OCI-M2 (cell line): Measurements from ENCODE around the gene IRX4.

Experiments used
- DNase-seq: peaks from one replicate; lab custom pipeline; 2025; ENCODE audit not compliant: unreplicated experiment; lab: John Stamatoyannopoulos, UW

Gene IRX4

DNA sequence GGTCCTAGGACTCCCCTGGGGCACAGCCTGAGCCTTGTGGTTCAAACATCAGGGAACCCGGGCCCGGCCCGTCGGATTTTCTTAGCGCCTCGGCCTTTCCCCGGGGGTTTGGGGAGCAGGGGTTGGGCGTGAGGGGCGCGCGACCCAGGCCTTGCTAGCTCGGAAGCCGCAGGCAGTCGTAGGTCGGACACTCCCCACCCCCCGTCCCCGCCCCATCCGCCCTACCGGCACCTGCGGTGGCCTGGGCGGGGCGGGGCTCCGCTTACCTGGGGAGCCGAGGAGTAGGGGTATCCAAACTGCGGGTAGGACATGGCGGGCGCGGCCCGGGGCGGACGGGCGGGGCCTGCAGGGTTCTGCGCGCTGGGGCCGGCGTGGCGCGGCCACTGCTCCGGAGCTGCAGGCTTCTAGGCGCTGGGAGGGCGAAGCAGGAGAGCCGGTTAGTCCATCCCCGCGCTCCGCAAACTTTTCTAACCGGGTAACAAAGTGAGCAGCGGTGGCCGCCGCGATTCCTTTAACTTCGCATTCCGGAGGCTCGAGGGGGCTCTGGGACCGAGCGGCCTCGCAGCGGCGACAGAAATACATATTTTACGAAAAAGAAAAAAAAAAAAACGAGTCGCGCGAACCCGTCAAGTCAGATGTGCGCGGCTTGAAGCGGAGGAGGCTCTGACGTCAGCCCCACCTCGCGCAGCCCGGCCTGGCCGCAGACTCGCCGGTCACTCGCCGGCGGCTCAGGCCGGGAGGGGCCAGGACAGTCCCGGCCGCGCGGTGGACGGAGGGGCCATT is at the start of gene IRX4:
Gene IRX4 (minus strand): TSS at position 589 of the 783 bp plus-strand sequence. CDS start 278 bp downstream, at position 311.
- DNase-seq: no peak

GRCh38 chr5:1931604-1932231 is 49.0 kb upstream of the IRX4 start:
- no peak for DNase-seq

DNA sequence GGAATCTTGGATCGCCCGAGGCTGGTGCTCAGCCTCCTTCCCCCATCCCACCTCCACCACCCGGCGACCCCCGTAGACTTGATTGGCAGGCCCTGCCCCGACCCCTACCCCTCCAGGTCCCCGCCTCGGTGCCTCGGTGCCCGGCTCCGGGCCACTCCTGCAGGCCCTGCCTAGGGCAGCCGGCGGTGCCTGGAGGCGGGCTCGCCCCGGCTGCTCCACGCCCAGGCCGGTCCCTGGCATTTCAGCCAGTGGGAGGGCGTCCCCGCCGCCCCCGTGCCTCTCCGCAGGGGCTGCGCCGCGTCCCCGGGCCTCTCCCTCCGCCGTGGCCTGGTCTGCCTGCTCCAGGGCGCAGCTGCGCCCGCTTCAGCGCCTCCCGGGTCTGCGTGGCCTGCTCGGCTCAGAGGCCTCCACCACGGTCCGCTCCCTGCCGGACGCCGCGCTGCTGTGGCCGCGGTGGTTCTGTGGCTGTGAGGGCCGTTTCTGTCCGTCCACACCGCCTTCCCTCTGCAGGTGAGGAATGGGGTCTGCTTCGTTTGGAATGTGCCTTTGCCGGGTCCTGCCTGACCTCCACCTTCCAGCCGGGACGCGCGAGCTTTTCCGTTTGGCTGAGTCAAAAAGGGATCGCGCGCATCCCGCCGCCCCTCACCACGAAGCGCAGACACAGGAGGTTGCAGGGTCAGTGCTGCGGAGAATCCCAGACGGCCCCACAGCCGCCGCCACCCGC is 48.3 kb upstream of the IRX4 start:
- no peak for DNase-seq

DNA sequence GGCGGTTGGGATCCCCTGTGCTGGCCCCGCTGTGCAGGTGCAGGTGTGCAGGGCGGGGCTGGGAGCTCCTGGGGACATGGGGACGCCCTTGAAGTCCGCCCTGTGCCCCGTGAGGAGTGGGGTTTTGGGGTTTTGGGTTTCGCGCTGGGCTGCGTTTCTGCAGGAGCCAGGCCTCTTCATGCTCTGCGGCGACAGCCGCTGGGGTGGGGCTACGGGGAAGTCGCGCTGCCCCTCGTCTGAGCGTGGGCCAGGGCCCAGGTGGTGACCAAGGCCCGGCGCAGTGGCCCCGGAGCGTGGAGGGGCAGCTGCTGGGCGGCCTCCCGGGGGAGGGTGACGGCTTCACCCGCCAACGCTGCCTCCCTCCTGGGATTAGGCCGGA is 47.8 kb upstream of the IRX4 start:
- no peak for DNase-seq

DNA sequence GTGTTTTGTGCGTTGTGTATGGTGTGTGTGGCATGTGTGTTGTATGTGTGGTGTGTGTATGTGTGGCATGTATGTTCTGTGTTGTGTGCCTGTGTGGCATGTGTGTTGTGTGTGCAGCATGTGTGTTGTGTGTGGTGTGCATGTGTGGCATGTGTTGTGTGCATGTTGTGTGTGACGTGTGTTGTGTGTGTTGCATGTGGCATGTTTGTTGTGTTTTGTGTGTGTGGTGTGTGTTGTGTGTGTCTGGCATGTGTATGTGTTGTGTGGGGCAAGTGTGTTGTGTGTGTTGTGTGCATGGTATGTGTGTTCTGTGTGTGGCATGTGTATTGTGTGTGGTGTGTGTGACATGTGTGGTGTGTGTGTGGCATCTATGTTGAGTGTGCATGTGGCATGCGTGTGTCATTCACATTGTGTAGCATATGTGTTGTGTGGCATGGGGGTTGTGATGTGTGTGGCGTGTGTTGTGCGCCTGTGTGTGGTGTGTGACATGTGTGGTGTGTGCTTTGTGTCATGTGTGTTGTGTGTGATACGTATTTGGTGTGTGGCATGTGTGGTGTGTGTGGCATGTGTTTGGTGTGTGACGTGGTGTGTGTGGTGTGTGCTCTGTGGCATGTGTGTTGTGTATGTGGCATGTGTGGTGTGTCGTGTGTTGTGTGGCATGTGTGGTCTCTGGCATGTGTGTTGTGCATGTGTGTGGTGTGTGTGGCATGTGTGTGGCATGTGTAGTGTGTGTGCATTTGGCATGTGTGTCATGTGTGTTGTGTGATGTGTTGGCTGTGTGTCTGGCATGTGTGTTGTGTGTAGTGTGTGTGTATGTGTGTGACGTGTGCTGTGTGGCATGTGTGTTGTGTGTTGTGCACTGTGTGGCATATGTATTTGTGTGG is 46.6 kb upstream of the IRX4 start:
- no peak for DNase-seq

DNA sequence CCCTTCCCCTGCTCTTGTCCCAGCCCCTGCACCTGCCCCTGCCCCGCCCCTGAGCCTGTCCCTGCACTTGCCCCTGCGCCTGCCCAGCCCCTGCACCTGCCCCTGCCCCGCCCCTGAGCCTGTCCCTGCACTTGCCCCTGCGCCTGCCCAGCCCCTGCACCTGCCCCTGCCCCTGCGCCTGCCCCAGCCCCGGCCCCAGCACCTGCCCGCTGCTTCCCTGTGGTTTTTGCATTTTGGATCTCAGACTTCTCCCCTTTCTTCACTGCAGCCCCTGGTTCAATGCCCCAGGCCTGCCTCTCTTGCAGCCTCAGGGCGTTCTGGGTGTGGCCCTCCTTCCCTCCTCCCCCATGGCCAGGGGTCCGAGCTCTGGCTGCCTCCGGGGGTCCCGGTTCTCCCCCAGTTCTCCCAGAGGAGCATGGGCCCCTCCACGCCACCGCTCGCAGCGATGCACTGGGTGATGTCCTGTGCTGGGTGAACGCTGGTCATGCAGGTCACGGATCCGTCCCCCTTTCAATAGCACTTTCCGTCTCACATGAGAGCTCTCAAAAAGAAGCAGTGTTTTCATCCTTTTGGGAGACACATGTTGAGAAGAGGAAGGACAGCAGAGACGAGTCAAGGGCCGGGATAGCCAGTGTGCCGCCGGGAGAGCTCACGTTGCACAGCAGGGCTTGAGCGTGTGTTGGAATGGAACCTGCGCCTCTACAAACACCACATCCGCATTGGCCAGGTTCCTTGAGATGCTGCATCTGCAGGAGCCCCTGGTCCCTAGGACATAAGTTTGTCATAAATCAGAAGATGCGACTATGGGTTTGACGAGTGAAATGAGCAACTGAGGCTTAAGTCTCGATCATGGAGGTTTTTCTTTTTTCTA is 44.0 kb upstream of the IRX4 start:
- DNase-seq: no peak

DNA sequence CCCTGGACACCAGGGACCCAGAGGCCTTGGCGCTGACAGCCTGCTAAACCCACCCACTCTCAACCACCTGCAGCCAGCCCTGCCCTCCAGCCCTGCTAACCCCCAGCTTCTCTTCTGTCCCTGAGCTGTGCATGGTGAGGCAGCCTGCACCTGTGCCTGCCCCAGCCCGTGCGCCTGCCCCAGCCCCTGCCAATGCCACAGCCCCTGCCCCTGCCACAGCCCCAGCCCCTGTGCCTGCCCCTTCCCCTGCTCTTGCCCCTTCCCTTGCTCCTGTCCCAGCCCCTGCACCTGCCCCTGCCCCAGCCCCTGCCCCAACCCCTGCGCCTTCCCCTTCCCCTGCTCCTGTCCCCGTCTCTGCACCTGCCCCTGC is 43.3 kb upstream of the IRX4 start:
- no peak for DNase-seq

GRCh38 chr5:1925111-1926070 is 42.7 kb upstream of the IRX4 start:
- DNase-seq: no peak

DNA sequence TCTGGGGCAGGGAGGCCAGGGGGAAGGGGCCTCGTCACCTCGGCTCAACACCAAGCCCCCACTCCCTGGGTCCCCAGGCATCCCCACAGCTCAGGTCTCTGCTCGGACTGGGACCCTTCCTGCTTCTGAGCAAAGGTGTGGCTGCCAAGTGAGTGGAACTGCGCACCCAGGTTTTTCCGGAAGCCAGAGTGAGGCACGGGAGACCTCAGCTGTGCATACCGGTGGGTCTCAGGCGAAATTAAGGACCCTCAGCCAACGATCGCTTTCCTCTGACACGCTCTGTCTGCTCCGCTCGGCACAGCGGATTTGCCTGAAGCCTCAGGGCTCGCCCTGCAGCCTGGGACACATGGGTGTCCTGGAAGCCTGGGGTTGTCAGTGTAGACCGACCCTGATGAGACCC is 41.0 kb upstream of the IRX4 start:
- DNase-seq: no peak

- no peak for DNase-seq
These were observed 40.6 kb upstream of the IRX4 start for GRCh38 chr5:1923341-1923740.

DNA sequence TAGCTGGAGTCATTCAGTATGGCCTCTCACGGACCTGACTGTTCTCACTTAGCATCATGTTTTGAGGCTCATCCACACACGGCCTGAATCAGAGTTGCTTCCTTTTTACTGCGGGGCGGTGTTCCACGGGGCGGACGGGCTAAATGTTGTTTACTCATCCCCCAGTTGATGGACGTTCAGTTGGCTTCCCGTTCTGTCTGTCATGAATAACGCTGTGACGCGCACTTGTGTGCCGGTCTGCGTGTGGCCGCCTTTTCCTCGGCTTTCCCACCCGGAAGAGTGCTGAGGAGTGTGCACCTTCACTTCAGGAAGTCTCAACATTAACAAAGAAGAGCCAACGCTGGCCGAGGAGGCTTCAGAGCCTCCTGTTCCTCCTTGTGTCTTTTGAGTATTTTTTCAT is 39.0 kb upstream of the IRX4 start:
- DNase-seq: no peak

GRCh38 chr5:1919750-1920149 is 37.0 kb upstream of the IRX4 start:
- DNase-seq: no peak

DNA sequence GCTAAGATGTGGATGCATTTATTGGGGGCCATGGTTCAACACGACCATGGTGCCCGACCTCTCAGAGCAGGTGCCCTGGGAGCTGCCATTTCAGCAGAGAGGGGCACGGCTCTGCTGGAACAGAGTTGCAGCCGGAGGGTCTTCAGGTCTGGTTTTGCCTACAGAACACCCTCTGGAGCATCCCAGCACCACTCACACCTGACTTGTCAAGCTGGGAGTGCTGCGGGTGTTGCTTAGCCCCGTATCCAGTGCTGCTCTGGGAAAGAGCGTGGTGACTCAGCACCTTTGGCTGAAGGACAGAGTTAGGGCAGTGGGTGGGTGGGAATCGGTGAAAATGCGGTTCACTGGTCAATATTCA is 36.5 kb upstream of the IRX4 start:
- no peak for DNase-seq

DNA sequence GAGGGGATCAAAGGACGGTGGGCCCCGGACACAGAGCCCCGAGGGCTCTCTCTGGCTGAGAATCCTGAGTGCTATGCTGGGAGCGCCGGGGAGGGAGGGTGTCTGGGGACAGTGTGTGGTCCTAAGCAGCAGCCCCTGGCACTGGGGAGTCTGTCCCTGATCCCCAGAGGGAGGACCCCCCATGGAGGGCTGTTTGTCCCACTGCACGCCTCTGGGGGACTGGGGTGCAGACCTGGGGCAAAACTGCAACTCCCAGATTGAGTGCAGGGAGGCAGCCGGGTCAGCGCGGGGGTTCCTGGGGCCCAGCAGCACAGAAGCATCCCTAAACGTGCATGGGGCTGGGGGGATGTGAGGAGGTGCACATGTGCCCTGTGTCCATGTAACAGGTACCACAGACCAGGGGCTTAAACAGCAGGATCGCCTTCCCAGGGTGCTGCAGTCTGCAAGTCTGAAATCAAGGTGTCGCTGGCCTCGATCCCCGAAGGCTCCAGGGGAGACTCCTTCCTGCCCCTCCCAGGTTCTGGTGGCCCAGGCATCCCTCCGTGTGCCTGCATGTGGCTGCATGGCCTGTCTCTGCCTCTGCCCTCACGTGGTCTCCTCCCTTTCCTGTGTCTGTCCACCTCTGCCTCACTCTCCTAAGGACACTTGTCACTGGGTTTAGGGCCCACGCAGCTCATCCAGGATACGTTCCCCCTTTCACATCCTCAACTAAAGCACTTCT is 35.9 kb upstream of the IRX4 start:
- no peak for DNase-seq

DNA sequence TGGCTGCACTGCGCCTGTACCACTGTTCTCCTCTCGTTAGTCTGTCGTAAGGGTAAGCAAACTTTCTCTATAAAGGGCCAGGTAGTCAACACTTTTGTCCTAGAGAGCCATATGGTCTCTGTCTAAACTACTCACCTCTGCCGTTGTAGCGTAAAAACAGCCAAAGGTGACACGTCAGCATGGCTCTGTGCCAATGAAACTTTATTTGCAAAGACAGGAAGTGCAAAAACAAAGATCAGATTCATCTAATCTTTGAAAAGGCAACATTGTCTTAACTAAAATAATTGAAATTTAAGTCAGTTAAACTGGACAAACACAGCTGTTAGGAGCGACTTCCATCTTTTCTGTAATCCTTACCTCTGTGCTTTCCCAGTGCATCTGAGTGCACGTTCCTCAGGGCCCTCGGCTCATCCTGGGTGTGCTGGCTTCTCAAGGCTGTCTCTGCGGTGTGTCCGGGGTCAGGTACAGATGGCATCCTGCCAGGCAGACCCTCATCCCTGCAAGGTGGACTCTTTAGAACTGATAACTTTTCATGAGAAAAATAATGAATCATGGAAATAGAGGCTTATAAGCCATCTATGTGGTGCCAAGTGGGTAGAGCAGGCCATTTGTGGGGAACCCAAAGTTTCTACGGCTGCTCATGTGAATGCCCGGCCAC is 35.2 kb upstream of the IRX4 start:
- no peak for DNase-seq

GRCh38 chr5:1916041-1917001 is 33.6 kb upstream of the IRX4 start:
- DNase-seq: no peak

GRCh38 chr5:1915316-1915715 is 32.6 kb upstream of the IRX4 start:
- no peak for DNase-seq
